Measurements from ENCODE around the gene CTNNA3. TPM values are rescaled to one million over a fixed set of nuclear protein-coding genes. Genes with fewer than 3 reads are reported as not detected.

Gene CTNNA3
- total RNA-seq, 1 experiment from 2014 or later = 0.32 TPM

GRCh38 chr10:67140641-67141040 is 555.4 kb downstream of the CTNNA3 start:
- H3K27ac ChIP-seq (ENCODE audit: low read depth, low read length) = no peak overlapping the region
- no peak overlapping the region for H3K4me2 ChIP-seq (ENCODE audit: low read length)
- CTCF ChIA-PET = interaction anchor here (0.8 kb wide), 1 partner anchor 381 kb away, joined by 3 read pairs; no protein-coding TSS in a partner anchor
- no peaks in the 10 kb centered on the region for H4K20me1 ChIP-seq (ENCODE audit: insufficient read depth)
- intact Hi-C loops (cut with micrococcal nuclease) = no loop called here
- no peaks in the 10 kb centered on the region for H3K9me3 ChIP-seq (ENCODE audit: control insufficient read depth in 1 of 2, insufficient read depth in 1 of 2, low read depth in 1 of 2, low read length in 2 of 2)
- POLR2A ChIA-PET = no interaction called here
- H3K36me3 ChIP-seq (ENCODE audit: control insufficient read depth in 1 of 2, insufficient read depth in 2 of 2, low read length in 2 of 2) = no peaks in the 10 kb centered on the region
- no peak overlapping the region for H3K4me3 ChIP-seq (replicated peaks in 1 of 2; ENCODE audit: low read depth in 1 of 2, low read length in 2 of 2)
- no TSS peak for BruUV-seq (replicated peaks)
- H3K9ac ChIP-seq (ENCODE audit: low read length) = no peak overlapping the region
- no peaks in the 10 kb centered on the region for H3K4me1 ChIP-seq (ENCODE audit: control insufficient read depth in 1 of 2, insufficient read depth in 2 of 2, low read length in 2 of 2)
- RAD21 ChIA-PET (ENCODE audit: low non-redundant PET in 1 of 2, low total read pairs in 2 of 2, uncharacterized antibody in 2 of 2, unreplicated experiment in 2 of 2) = no interaction called here
- DNase-seq (ENCODE audit: low read depth, low spot score) = no peak
- TF ChIP-seq SIN3A (IDR thresholded peaks at IDR 0.05; ENCODE audit: low read depth) (no peak), SRF (IDR thresholded peaks at IDR 0.05; ENCODE audit: low read depth) (no peak), FOSL1 (IDR thresholded peaks at IDR 0.05; ENCODE audit: low read depth) (no peak), REST (IDR thresholded peaks at IDR 0.05; ENCODE audit: low read depth) (no peak)
- no peaks in the 10 kb centered on the region for H3K9me2 ChIP-seq (ENCODE audit: insufficient read depth)
- H3K79me2 ChIP-seq (ENCODE audit: insufficient read depth, low read length) = no peaks in the 10 kb centered on the region
- H2AFZ ChIP-seq (ENCODE audit: low read depth, low read length, poor library complexity, severe bottlenecking) = no peak overlapping the region
- H3K27me3 ChIP-seq (ENCODE audit: insufficient read depth, low read length) = no peaks in the 10 kb centered on the region
- no peak for ATAC-seq

GRCh38 chr10:67127441-67127840 is 568.6 kb downstream of the CTNNA3 start:
- Histone ChIP-seq H3K79me2 (ENCODE audit: insufficient read depth, low read length) (no peaks in the 10 kb centered on the region), H3K27me3 (ENCODE audit: insufficient read depth, low read length) (no peaks in the 10 kb centered on the region), H3K4me2 (ENCODE audit: low read length) (no peak overlapping the region), H3K27ac (ENCODE audit: low read depth, low read length) (no peak overlapping the region), H3K9ac (ENCODE audit: low read length) (no peak overlapping the region), H4K20me1 (ENCODE audit: insufficient read depth) (no peaks in the 10 kb centered on the region), H3K9me2 (ENCODE audit: insufficient read depth) (no peaks in the 10 kb centered on the region), H3K4me1 (ENCODE audit: control insufficient read depth in 1 of 2, insufficient read depth in 2 of 2, low read length in 2 of 2) (no peaks in the 10 kb centered on the region), H3K4me3 (replicated peaks in 1 of 2; ENCODE audit: low read depth in 1 of 2, low read length in 2 of 2) (no peak overlapping the region), H2AFZ (ENCODE audit: low read depth, low read length, poor library complexity, severe bottlenecking) (no peak overlapping the region), H3K9me3 (ENCODE audit: control insufficient read depth in 1 of 2, insufficient read depth in 1 of 2, low read depth in 1 of 2, low read length in 2 of 2) (no peaks in the 10 kb centered on the region), H3K36me3 (ENCODE audit: control insufficient read depth in 1 of 2, insufficient read depth in 2 of 2, low read length in 2 of 2) (no peaks in the 10 kb centered on the region)
- no peak for DNase-seq (ENCODE audit: low read depth, low spot score)
- ATAC-seq = no peak
- CTCF ChIA-PET = no interaction called here
- RAD21 ChIA-PET (ENCODE audit: low non-redundant PET in 1 of 2, low total read pairs in 2 of 2, uncharacterized antibody in 2 of 2, unreplicated experiment in 2 of 2) = no interaction called here
- intact Hi-C loops (cut with micrococcal nuclease) = no loop called here
- BruUV-seq (replicated peaks) = no TSS peak
- POLR2A ChIA-PET = no interaction called here
- TF ChIP-seq SP1 (IDR thresholded peaks at IDR 0.05; ENCODE audit: low read depth) (no peak), TCF7L2 (IDR thresholded peaks at IDR 0.05; ENCODE audit: borderline replicate concordance, extremely low read depth, insufficient read depth, insufficient read length) (no peak), ELF1 (IDR thresholded peaks at IDR 0.05; ENCODE audit: borderline replicate concordance, low read depth) (no peak), YY1 (IDR thresholded peaks at IDR 0.05; ENCODE audit: extremely low read depth, insufficient replicate concordance, low read depth, low read length) (no peak), POLR2AphosphoS5 (IDR thresholded peaks at IDR 0.05; ENCODE audit: low read depth, low read length) (no peak), ZBTB33 (IDR thresholded peaks at IDR 0.05; ENCODE audit: extremely low read depth, insufficient replicate concordance, low read length) (no peak), RAD21 (IDR thresholded peaks at IDR 0.05; ENCODE audit: low read depth) (no peak), EZH2 (IDR thresholded peaks at IDR 0.05) (no peak), MAX (IDR thresholded peaks at IDR 0.05) (no peak), SIN3A (IDR thresholded peaks at IDR 0.05; ENCODE audit: low read depth) (no peak)
